Measurements from ENCODE around the gene COG7.
"Not testable (repeated sequence)": the region's sequence is repeated elsewhere in the genome, so short reads cannot be mapped to it uniquely, and the experiment has no call there.

Gene COG7

DNA sequence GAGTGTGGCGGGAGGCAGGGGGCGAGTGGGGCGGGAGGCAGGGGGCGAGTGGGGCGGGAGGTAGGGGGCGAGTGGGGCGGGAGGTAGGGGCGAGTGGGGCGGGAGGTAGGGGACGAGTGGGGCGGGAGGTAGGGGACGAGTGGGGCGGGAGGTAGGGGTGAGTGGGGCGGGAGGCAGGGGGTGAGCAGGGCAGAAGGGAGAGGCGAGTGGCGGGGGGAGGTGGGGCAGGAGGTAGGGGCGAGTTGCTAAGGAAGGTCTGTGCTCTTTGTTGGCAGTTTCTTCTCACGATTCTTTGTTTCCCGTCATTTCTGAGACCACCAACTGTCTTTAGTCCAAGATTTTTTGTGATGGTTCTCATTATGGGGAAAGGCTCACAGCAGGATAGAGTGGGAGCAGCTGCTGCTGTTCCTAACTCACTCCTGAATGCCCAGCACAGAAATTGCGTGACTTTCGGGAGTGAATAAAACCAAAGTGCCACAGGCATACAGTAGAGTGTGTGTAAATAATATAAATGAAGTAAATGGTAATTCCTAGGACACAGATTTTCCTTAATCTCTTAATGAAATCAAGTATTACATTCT, 44.7 kb downstream of the COG7 start:
- no peak for DNase-seq

DNA sequence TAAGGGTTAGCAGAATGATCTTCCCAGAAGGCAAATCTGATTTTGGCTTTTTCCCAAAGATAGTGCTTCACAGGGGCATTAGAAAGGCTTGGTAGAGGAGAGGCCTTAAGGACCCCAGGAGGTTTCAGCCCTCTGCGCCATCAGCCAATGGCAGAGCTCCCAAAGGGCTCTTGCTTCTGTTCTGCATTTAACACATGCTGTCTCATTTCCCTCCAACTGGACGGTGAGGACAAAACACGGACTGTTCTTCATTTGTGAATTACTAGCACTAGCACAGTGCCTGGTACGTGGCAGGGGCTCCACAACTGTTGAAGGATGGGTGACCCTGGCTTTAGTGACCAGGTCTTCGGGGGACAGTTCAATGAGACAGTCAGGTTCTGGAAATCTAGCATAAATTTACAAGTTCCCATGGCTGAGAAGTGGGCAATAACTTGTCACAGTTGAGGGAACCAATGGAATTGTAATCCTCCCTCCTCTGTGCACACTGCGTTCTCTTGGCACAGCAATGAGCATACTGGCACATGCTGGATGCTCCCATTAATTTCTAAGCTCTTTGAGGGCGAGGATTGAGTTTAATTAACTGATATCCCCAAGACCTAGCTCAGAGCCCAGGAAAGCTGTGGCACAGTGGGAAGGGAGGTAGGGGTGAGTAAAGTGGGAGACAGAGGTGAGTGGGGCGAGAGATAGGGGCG, 45.4 kb downstream of the COG7 start:
- DNase-seq, result no peak

GRCh38 chr16:23406546-23407240, 46.3 kb downstream of the COG7 start:
- DNase-seq, result no peak

GRCh38 chr16:23406024-23406423, 47.0 kb downstream of the COG7 start:
- DNase-seq, result no peak

DNA sequence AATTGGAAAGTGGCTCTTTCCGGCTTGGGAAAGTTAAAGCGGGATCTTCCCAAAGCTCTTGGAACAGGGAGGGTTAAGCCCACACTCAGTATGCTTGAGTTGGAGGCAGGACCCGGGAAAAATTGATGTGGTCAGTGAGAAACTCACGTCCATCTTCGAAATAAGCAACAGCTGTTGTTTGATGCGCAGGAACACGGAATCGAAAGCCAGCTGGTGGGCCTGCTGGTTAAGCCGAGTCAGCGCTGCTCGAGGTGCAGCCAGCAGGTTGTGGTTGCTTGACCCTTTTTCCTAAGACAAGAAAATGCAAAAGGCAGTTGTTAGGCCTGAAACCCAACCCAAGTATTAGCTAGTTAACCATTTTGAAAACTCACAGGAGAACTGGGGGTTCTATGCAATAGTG, 49.4 kb downstream of the COG7 start:
- no peak for DNase-seq

DNA sequence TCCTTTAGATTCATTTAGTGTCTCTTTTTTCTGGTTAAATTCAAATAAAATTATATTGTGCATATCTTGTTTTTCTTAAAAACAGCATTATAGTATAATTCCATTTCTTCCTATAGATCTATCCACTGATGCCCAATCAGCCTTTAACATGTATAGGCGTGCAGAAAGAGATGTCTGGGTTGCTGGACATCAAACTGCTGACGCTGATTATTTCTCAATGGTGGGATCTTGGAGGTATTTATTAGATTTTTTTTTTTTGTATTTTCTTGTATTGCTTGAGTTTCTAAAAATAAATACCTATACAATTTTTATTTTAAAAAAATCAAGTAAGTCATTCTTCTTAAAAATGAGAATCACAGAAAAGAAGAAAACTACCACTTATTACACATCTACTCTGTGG, 50.9 kb downstream of the COG7 start:
- DNase-seq, result no peak

DNA sequence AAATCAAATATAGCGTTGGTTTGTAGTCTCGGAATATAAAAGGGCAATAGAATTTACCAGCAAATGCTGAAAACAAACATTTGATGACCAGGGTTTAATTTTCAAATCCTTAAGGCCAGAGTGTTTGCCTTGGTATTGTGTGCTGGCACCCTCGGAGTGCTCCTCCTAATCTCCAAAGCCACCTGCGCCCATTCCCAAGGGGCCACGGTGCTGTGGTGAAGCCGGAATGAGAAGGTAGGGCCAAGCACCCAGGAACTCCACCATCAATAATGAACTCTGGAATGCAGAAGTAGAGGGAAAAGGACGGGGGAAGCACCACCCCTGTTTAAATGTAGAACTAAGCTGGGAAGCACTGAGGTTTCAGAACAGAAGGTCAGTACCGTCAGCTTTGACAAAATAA, 51.9 kb downstream of the COG7 start:
- DNase-seq, result no peak

DNA sequence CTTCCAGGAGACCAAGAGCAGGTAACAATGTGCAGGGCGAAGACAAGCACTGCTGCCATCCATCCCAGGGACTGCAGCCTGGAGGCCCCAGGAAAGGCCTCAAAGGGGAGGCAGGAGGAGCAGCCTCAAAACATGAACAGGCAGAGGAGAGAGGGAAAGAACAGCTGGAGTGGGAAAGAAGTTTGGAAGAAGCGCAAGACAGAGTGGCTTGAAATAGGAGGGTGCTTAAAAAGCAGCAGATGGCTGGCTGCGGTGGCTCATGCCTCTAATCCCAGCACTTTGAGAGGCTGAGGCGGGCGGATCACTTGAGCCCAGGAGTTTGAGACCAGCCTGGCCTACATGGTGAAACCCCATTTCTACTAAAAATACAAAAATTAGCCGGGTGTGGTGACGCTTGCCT, 52.5 kb downstream of the COG7 start:
- not testable (repeated sequence) for DNase-seq

DNA sequence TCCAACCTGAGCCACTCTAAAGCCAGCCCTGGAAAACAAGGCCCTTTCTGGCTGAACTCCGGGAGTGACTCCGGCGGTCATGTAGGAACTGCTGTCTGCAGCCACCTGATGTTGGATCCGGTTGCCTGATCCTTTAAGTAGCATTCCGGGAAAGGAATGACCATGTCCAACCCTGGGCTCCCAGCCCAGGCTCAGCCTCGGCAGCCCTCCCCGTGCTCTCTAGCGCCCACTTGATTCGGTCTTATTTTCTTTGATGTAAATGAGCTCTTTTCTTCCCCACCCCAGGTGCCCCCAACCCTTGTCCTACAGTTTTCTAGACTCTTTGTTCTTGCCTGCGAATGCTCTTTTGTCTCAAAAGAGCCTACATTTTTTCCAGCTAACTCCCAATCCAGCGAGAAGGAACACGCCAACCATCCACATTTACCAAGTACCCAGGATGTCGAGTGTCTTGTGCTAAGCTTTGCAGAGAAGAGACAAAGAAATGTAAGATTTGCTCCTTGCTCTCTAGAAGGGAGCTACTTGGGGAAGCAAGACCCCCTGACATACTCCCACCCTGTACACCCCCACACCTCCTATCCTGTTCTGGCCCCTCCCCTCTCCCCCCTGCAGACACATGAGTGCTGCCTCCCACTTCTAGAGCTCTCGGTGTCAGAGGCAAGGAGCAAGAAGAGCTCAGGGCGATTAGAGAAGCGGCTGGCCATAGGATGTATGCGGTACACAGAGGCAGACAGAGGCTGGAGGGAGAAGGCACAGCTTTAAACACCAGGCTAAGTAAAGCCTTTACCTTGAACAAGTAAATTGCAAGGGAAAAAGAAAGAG, 53.8 kb downstream of the COG7 start:
- DNase-seq, result no peak

DNA sequence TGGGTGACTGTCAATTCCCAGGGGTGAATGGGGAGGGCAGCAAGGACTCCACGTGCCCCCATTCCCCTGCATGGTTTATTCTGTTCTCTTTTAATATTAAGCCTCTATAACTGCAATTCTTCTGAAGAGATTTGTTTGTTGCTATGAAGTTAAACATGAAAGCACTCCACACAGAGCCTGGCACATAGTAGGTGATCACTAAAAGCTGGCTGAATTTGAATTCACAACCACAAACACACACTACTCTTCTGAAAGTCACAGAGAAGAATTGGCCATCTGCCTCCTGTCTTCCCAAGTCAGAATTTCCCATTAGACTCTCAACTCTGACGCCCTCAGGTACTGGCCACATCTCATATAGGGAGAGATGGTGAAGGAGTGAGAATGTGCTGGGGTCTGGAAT, 55.5 kb downstream of the COG7 start:
- no peak for DNase-seq

- DNase-seq, result no peak
Measured at GRCh38 chr16:23395732-23396131, 57.3 kb downstream of the COG7 start.

- DNase-seq, result no peak
Measured at GRCh38 chr16:23394141-23394831, 58.7 kb downstream of the COG7 start.

GRCh38 chr16:23392223-23392600, 60.8 kb downstream of the COG7 start:
- no peak for DNase-seq

GRCh38 chr16:23391381-23392222, 61.4 kb downstream of the COG7 start:
- DNase-seq, result no peak

GRCh38 chr16:23389936-23390335, 63.1 kb downstream of the COG7 start:
- not testable (repeated sequence) for DNase-seq

DNA sequence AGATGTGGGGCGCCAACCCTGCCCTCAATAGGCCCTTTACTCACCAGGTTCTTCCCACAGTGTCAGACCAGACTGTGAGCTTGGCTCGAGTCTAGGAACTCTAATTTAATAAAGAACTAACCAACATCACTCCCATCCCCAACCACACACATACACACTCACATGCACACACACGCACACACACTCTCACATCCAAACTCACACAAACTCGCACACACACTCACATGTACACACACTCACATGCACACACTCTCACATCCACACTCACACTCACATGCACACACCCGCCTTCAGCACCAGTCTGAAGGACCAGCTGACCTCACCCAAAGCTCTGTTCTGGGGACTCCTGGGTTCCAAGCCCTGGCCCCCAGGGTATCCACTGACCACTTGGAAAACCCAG, 63.8 kb downstream of the COG7 start:
- DNase-seq, result no peak

GRCh38 chr16:23388786-23389185, 64.2 kb downstream of the COG7 start:
- DNase-seq, result no peak

GRCh38 chr16:23387666-23388065, 65.3 kb downstream of the COG7 start:
- no peak for DNase-seq

DNA sequence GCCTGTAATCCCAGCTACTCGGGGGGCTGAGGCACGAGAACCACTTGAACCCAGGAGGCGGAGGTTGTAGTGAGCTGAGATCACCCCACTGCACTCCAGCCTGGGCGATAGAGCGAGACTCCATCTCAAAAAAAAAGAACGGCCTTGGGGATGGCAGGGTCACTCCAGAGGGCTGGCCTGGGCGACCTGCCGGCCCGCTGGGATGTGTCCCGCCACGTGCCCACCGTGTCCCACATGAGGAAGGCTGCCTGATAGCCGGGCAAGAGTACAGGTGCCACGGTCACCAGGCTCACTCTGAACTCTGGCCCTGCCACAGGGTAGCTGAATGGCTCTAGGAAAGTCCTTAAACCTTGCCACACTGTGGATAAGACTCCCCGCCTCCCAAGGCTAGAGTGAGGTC, 67.5 kb downstream of the COG7 start:
- DNase-seq, result no peak

DNA sequence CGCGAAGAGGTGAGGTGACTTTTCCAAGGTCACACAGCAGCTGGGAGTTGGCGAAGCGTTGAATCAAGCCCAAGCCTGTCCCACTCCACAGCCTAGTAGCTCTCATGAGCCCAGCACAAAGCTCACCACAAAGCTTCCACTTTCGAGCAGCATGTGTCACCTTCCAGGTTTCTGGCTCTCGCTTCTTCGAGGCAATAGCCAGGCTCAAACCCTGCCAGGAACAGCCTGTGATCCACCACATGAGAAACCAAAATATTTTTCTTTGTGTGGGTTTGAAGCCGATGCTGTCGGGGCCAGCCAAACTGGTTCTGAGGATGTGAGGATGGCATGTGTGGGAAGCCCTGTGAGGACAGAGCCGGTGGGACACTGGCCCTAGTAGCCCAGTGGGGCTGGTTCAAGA, 68.1 kb downstream of the COG7 start:
- DNase-seq, result no peak

DNA sequence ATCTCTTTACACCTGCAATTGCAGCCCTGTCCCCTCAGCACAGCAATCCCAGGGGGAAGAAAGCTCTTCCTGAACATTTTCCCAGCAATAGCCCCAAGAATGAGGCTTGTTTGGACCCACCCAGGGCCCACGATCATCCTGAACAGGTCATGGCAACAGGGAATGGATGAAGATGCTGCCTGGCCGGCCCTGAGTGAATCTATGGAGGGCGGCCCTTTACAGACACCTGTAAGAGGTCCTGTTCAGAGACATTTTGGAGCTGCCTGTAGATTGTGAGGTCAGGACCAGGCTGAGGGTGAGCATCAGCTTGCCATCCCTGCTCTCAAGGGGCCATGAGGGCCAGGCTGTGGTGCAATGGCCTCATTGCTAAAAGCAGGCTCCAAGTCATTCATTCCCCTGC, 69.1 kb downstream of the COG7 start:
- DNase-seq, result no peak

DNA sequence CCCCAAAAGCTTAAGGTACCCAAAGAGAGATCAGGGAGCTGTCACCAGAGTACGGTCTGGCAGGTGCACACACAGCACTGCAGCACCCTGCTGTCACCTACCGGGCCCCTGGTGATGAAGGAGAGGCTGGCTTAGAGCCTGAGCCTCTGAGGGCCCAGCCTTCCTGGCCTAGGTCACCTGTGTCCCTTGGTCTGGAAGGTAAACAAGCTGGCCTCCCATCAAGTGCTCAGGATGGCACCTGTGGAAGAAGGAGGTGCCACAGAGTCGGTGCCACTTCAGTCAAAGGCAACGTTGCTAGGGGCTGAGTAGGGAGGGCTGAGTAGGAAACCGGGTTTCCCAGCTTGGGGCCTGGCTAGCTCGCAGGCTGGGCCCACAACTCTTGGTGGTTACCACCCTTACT, 70.7 kb downstream of the COG7 start:
- DNase-seq, result no peak

Data from CD4-positive, alpha-beta T cell treated with Interleukin-12 subunit alpha and Interleukin-12 subunit beta, for 1 hour (primary cell).